ENCODE data around the gene WDR7. TPM values are rescaled to one million over a fixed set of nuclear protein-coding genes. Genes with fewer than 3 reads are reported as not detected.

Gene WDR7
- total RNA-seq, 2 donors from 2014 or later = 51.1 to 69.1 TPM

GRCh38 chr18:56936457-56936856 is 285.3 kb downstream of the WDR7 start:
- no peaks in the 10 kb centered on the region for H3K9me3 Mint-ChIP-seq
- peaks cover 4% of the 10 kb centered on the region for H3K36me3 Mint-ChIP-seq

GRCh38 chr18:56937874-56938430 is 286.8 kb downstream of the WDR7 start:
- ATAC-seq (no peak), DNase-seq (ENCODE audit: low spot score) (no peak)
- Mint-ChIP-seq H3K27me3 (no peaks in the 10 kb centered on the region), H3K4me3 (no peak overlapping the region), H3K36me3 (peaks cover 4% of the 10 kb centered on the region), H3K4me1 (ENCODE audit: low read depth in 2 of 2) (peaks cover 4 to 7% of the 10 kb centered on the region in 2 donors), H3K27ac (no peak overlapping the region), H3K9me3 (no peaks in the 10 kb centered on the region)

More at GRCh38 chr18:56936457-56936856, 285.3 kb downstream of the WDR7 start:
- ATAC-seq (no peak), DNase-seq (ENCODE audit: low spot score) (no peak)
- Mint-ChIP-seq H3K4me3 (no peak overlapping the region), H3K4me1 (ENCODE audit: low read depth in 2 of 2) (peaks cover 2 to 7% of the 10 kb centered on the region in 2 donors), H3K27me3 (no peaks in the 10 kb centered on the region), H3K27ac (no peak overlapping the region)

GRCh38 chr18:56945171-56946083 is 294.3 kb downstream of the WDR7 start:
- no peak for ATAC-seq

GRCh38 chr18:56947236-56947635 is 296.1 kb downstream of the WDR7 start:
- Mint-ChIP-seq H3K27me3 (no peaks in the 10 kb centered on the region), H3K9me3 (no peaks in the 10 kb centered on the region), H3K4me3 (no peak overlapping the region), H3K27ac (no peak overlapping the region), H3K4me1 (ENCODE audit: low read depth in 2 of 2) (peaks cover 0 to 8% of the 10 kb centered on the region in 2 donors), H3K36me3 (no peaks in the 10 kb centered on the region)
- ATAC-seq (no peak), DNase-seq (ENCODE audit: low spot score) (no peak)

More at GRCh38 chr18:56945171-56946083, 294.3 kb downstream of the WDR7 start:
- H3K4me1 Mint-ChIP-seq (ENCODE audit: low read depth in 2 of 2) = peaks cover 7 to 12% of the 10 kb centered on the region in 2 donors
- H3K36me3 Mint-ChIP-seq = no peaks in the 10 kb centered on the region
- H3K27me3 Mint-ChIP-seq = no peaks in the 10 kb centered on the region
- DNase-seq (ENCODE audit: low spot score) = no peak
- no peaks in the 10 kb centered on the region for H3K9me3 Mint-ChIP-seq
- no peak overlapping the region for H3K27ac Mint-ChIP-seq
- H3K4me3 Mint-ChIP-seq = no peak overlapping the region

- H3K4me1 Mint-ChIP-seq (ENCODE audit: low read depth in 2 of 2) = peaks cover 0 to 5% of the 10 kb centered on the region in 2 donors
- no peaks in the 10 kb centered on the region for H3K9me3 Mint-ChIP-seq
- H3K27me3 Mint-ChIP-seq = no peaks in the 10 kb centered on the region
- no peak overlapping the region for H3K4me3 Mint-ChIP-seq
- no peak for ATAC-seq
- no peaks in the 10 kb centered on the region for H3K36me3 Mint-ChIP-seq
- no peak for DNase-seq (ENCODE audit: low spot score)
- no peak overlapping the region for H3K27ac Mint-ChIP-seq
Measured at GRCh38 chr18:56952026-56952425, 300.9 kb downstream of the WDR7 start.

- no peaks in the 10 kb centered on the region for H3K27me3 Mint-ChIP-seq
Measured at GRCh38 chr18:56953428-56954198, 302.5 kb downstream of the WDR7 start.

GRCh38 chr18:56955490-56955889 is 304.3 kb downstream of the WDR7 start:
- no peak overlapping the region for H3K4me3 Mint-ChIP-seq
- H3K27ac Mint-ChIP-seq = no peak overlapping the region
- no peak for ATAC-seq

More at GRCh38 chr18:56953428-56954198, 302.5 kb downstream of the WDR7 start:
- no peaks in the 10 kb centered on the region for H3K36me3 Mint-ChIP-seq
- DNase-seq (ENCODE audit: low spot score) = no peak
- no peak overlapping the region for H3K4me3 Mint-ChIP-seq
- no peak for ATAC-seq
- H3K4me1 Mint-ChIP-seq (ENCODE audit: low read depth in 2 of 2) = peaks cover 0 to 5% of the 10 kb centered on the region in 2 donors
- no peak overlapping the region for H3K27ac Mint-ChIP-seq
- no peaks in the 10 kb centered on the region for H3K9me3 Mint-ChIP-seq

GRCh38 chr18:56959120-56959519 is 308.0 kb downstream of the WDR7 start:
- Mint-ChIP-seq H3K9me3 (no peaks in the 10 kb centered on the region), H3K4me3 (no peak overlapping the region), H3K36me3 (peaks cover 8% of the 10 kb centered on the region), H3K4me1 (ENCODE audit: low read depth in 2 of 2) (no peaks in the 10 kb centered on the region), H3K27me3 (no peaks in the 10 kb centered on the region), H3K27ac (no peak overlapping the region)
- ATAC-seq = no peak
- no peak for DNase-seq (ENCODE audit: low spot score)

More at GRCh38 chr18:56955490-56955889, 304.3 kb downstream of the WDR7 start:
- Mint-ChIP-seq H3K27me3 (no peaks in the 10 kb centered on the region), H3K36me3 (peaks cover 4% of the 10 kb centered on the region), H3K9me3 (no peaks in the 10 kb centered on the region), H3K4me1 (ENCODE audit: low read depth in 2 of 2) (no peaks in the 10 kb centered on the region)
- no peak for DNase-seq (ENCODE audit: low spot score)

- H3K4me3 Mint-ChIP-seq = no peak overlapping the region
- H3K4me1 Mint-ChIP-seq (ENCODE audit: low read depth in 2 of 2) = no peaks in the 10 kb centered on the region
- peaks cover 8% of the 10 kb centered on the region for H3K36me3 Mint-ChIP-seq
- ATAC-seq (no peak), DNase-seq (ENCODE audit: low spot score) (no peak)
- H3K27ac Mint-ChIP-seq = no peak overlapping the region
- no peaks in the 10 kb centered on the region for H3K9me3 Mint-ChIP-seq
- no peaks in the 10 kb centered on the region for H3K27me3 Mint-ChIP-seq
Measured at GRCh38 chr18:56962322-56962721, 311.2 kb downstream of the WDR7 start.

- Mint-ChIP-seq H3K27me3 (no peaks in the 10 kb centered on the region), H3K4me1 (ENCODE audit: low read depth in 2 of 2) (peaks cover 0 to 3% of the 10 kb centered on the region in 2 donors), H3K4me3 (no peak overlapping the region), H3K36me3 (peaks cover 4% of the 10 kb centered on the region), H3K9me3 (no peaks in the 10 kb centered on the region), H3K27ac (no peak overlapping the region)
- ATAC-seq (no peak), DNase-seq (ENCODE audit: low spot score) (no peak)
Measured at GRCh38 chr18:56967035-56967434, 315.9 kb downstream of the WDR7 start.

GRCh38 chr18:56973487-56973886 is 322.3 kb downstream of the WDR7 start:
- ATAC-seq (no peak), DNase-seq (ENCODE audit: low spot score) (no peak)
- Mint-ChIP-seq H3K9me3 (no peaks in the 10 kb centered on the region), H3K4me1 (ENCODE audit: low read depth in 2 of 2) (peaks cover 0 to 3% of the 10 kb centered on the region in 2 donors), H3K27ac (no peak overlapping the region), H3K36me3 (peaks cover 5% of the 10 kb centered on the region), H3K27me3 (no peaks in the 10 kb centered on the region), H3K4me3 (no peak overlapping the region)

- Mint-ChIP-seq H3K4me1 (ENCODE audit: low read depth in 2 of 2) (peaks cover 0 to 3% of the 10 kb centered on the region in 2 donors), H3K9me3 (no peaks in the 10 kb centered on the region), H3K27me3 (no peaks in the 10 kb centered on the region), H3K36me3 (peaks cover 5% of the 10 kb centered on the region), H3K4me3 (no peak overlapping the region), H3K27ac (no peak overlapping the region)
- no peak for DNase-seq (ENCODE audit: low spot score)
- no peak for ATAC-seq
Measured at GRCh38 chr18:56974141-56974540, 323.0 kb downstream of the WDR7 start.

GRCh38 chr18:56975276-56975675 is 324.1 kb downstream of the WDR7 start:
- no peak for DNase-seq (ENCODE audit: low spot score)
- no peak overlapping the region for H3K27ac Mint-ChIP-seq
- H3K4me3 Mint-ChIP-seq = no peak overlapping the region
- H3K4me1 Mint-ChIP-seq (ENCODE audit: low read depth in 2 of 2) = peaks cover 0 to 3% of the 10 kb centered on the region in 2 donors
- no peak for ATAC-seq
- H3K36me3 Mint-ChIP-seq = peaks cover 5% of the 10 kb centered on the region
- H3K27me3 Mint-ChIP-seq = no peaks in the 10 kb centered on the region
- H3K9me3 Mint-ChIP-seq = no peaks in the 10 kb centered on the region
